Central memory CD8-positive, alpha-beta T cell (primary cell): ENCODE data around the gene RPE65.
"Not testable (repeated sequence)": the region's sequence is repeated elsewhere in the genome, so short reads cannot be mapped to it uniquely, and the experiment has no call there.

Experiments used
- ATAC-seq: fragments of 150-1000 bp; cut with Tn5 transposase; replicated peaks from 2 replicates; pipeline ENCODE4 v1.10.0; 2022; ENCODE audit warnings: mild to moderate bottlenecking, moderate FRiP score, moderate number of reproducible peaks; ENCODE audit not compliant: poor library complexity, severe bottlenecking; ENCODE audit errors: extremely low read depth
- DNase-seq, 2 donors: peaks; one replicate each; pipeline ENCODE4 v3.0.0; 2021; ENCODE audit warnings: low spot score in 2 of 2
- H3K27ac Mint-ChIP-seq: one replicate; pipeline ENCODE4 v1.8.0; 2022; ENCODE audit warnings: low read depth, mild to moderate bottlenecking, moderate library complexity, mixed read lengths
- H3K27me3 Mint-ChIP-seq: one replicate; pipeline ENCODE4 v1.8.0; 2022; ENCODE audit warnings: mixed read lengths
- H3K36me3 Mint-ChIP-seq: one replicate; pipeline ENCODE4 v1.8.0; 2022; ENCODE audit warnings: mild to moderate bottlenecking, moderate library complexity, mixed read lengths; ENCODE audit not compliant: insufficient read depth
- H3K4me1 Mint-ChIP-seq: one replicate; pipeline ENCODE4 v1.8.0; 2022; ENCODE audit warnings: mixed read lengths
- H3K4me3 Mint-ChIP-seq: one replicate; pipeline ENCODE4 v1.8.0; 2022; ENCODE audit warnings: mild to moderate bottlenecking, moderate library complexity, mixed read lengths
- H3K9me3 Mint-ChIP-seq: one replicate; pipeline ENCODE4 v1.8.0; 2022; ENCODE audit warnings: mixed read lengths

The RPE65 gene

GRCh38 chr1:68478662-68479061, 28.9 kb upstream of the RPE65 start:
- Mint-ChIP-seq H3K4me1 (peaks cover 7% of the 10 kb centered on the region), H3K9me3 (no peaks in the 10 kb centered on the region), H3K36me3 (no peaks in the 10 kb centered on the region), H3K27ac (no peak overlapping the region), H3K27me3 (no peaks in the 10 kb centered on the region), H3K4me3 (no peak overlapping the region)
- no peak for ATAC-seq
- DNase-seq, result no peak

GRCh38 chr1:68476626-68477025, 26.9 kb upstream of the RPE65 start:
- H3K4me3 Mint-ChIP-seq, H3K4me1 Mint-ChIP-seq, H3K27ac Mint-ChIP-seq, H3K9me3 Mint-ChIP-seq, H3K27me3 Mint-ChIP-seq, ATAC-seq, DNase-seq, H3K36me3 Mint-ChIP-seq: not testable (repeated sequence)

DNA sequence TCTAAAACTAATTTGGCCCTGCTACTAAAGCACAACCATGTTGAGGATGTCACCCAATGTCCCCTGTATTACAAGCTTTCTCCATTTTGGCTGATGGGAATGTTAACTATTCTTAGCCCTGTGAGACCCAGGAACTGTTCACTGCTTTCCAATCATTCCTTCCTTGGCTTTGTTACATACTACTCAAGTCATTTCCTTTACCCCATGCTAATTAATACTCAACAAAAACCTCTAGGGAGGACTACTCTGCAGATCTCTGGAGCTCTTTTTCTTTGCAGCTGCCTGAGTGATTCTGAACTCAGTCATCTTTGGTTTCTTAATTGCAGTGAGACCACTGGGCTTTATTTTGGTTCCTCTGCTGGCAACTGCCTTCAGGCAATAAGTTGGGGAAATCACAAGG, 23.3 kb upstream of the RPE65 start:
- Mint-ChIP-seq H3K27me3 (no peaks in the 10 kb centered on the region), H3K36me3 (peaks cover 1% of the 10 kb centered on the region), H3K27ac (no peak overlapping the region), H3K4me3 (no peak overlapping the region), H3K4me1 (no peaks in the 10 kb centered on the region), H3K9me3 (no peaks in the 10 kb centered on the region)
- ATAC-seq (no peak), DNase-seq (no peak)

DNA sequence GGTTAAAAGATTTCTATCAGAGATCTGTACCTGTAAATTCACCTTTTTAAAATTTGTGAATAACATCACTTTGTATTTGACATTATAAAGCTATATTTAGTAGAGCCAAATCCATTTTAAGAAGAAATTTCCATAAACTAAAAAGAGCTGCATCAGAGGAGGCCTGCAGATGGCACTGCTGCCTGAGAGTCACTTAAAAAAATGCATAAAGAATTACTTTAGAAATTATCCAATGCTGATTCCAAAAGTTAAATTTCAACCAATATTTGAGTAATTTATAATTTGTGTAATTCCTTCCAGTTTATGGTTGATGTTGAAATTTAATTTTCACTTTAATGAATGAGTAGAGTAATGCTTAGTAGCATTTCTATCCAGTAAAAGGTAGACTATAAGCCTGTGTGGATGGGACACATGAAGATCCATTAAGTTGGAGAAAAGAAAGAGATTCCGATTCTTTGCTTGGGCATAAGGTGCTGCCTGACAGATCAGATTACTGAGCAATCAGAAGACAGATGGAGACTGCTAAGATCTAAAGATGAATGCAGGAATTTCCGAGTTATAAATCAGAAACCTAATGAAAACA, 20.7 kb upstream of the RPE65 start:
- Mint-ChIP-seq H3K4me3 (no peak overlapping the region), H3K36me3 (peaks cover 1% of the 10 kb centered on the region), H3K9me3 (no peaks in the 10 kb centered on the region), H3K27me3 (peaks cover under 1% of the 10 kb centered on the region), H3K4me1 (no peaks in the 10 kb centered on the region), H3K27ac (no peak overlapping the region)
- no peak for ATAC-seq
- no peak for DNase-seq

GRCh38 chr1:68464891-68465290, 15.1 kb upstream of the RPE65 start:
- ATAC-seq (no peak), DNase-seq (no peak)
- Mint-ChIP-seq H3K4me1 (no peaks in the 10 kb centered on the region), H3K9me3 (peaks cover 10% of the 10 kb centered on the region), H3K27ac (no peak overlapping the region), H3K4me3 (no peak overlapping the region), H3K36me3 (peaks cover 1% of the 10 kb centered on the region), H3K27me3 (peaks cover 14% of the 10 kb centered on the region)

- no peak for ATAC-seq
Observed at GRCh38 chr1:68460935-68461334, 11.2 kb upstream of the RPE65 start.

GRCh38 chr1:68459796-68460195, 10.0 kb upstream of the RPE65 start:
- H3K9me3 Mint-ChIP-seq, result peaks cover 5% of the 10 kb centered on the region
- H3K4me1 Mint-ChIP-seq, result no peaks in the 10 kb centered on the region
- peaks cover 6% of the 10 kb centered on the region for H3K27me3 Mint-ChIP-seq
- ATAC-seq, result no peak
- no peak overlapping the region for H3K27ac Mint-ChIP-seq
- no peak for DNase-seq
- no peak overlapping the region for H3K4me3 Mint-ChIP-seq
- H3K36me3 Mint-ChIP-seq, result no peaks in the 10 kb centered on the region

More at GRCh38 chr1:68460935-68461334, 11.2 kb upstream of the RPE65 start:
- peaks cover 10% of the 10 kb centered on the region for H3K9me3 Mint-ChIP-seq
- no peaks in the 10 kb centered on the region for H3K36me3 Mint-ChIP-seq
- DNase-seq, result no peak
- H3K27ac Mint-ChIP-seq, result no peak overlapping the region
- peaks cover 14% of the 10 kb centered on the region for H3K27me3 Mint-ChIP-seq
- H3K4me3 Mint-ChIP-seq, result no peak overlapping the region
- H3K4me1 Mint-ChIP-seq, result no peaks in the 10 kb centered on the region

GRCh38 chr1:68459091-68459490, 9.3 kb upstream of the RPE65 start:
- H3K4me3 Mint-ChIP-seq, result no peak overlapping the region
- DNase-seq (no peak), ATAC-seq (no peak)
- H3K27me3 Mint-ChIP-seq, result no peaks in the 10 kb centered on the region
- H3K36me3 Mint-ChIP-seq, result no peaks in the 10 kb centered on the region
- H3K9me3 Mint-ChIP-seq, result no peaks in the 10 kb centered on the region
- no peaks in the 10 kb centered on the region for H3K4me1 Mint-ChIP-seq
- no peak overlapping the region for H3K27ac Mint-ChIP-seq

DNA sequence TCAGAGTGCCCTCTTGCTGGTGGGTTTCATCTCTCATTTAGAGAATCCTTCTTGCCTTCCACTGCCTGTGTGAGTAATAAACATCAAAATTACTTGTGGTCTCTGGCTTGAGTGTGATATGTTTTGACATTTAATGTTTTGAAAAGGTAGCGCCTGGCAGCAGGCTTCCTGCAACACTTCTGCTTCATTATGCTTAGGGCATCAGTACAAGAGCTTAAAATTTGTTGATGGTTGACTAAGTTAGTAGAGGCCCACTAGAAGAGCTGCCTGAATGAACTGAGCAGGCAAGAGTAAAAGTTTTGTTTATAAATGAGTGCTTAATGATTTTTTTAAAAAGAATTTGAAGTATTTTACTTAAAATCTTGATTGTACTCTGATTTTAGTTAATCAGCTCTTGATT, 6.4 kb upstream of the RPE65 start:
- Mint-ChIP-seq H3K4me1 (no peaks in the 10 kb centered on the region), H3K27ac (no peak overlapping the region), H3K36me3 (no peaks in the 10 kb centered on the region), H3K4me3 (no peak overlapping the region), H3K9me3 (peaks cover 5% of the 10 kb centered on the region), H3K27me3 (peaks cover 7% of the 10 kb centered on the region)
- DNase-seq, result no peak
- ATAC-seq, result no peak

DNA sequence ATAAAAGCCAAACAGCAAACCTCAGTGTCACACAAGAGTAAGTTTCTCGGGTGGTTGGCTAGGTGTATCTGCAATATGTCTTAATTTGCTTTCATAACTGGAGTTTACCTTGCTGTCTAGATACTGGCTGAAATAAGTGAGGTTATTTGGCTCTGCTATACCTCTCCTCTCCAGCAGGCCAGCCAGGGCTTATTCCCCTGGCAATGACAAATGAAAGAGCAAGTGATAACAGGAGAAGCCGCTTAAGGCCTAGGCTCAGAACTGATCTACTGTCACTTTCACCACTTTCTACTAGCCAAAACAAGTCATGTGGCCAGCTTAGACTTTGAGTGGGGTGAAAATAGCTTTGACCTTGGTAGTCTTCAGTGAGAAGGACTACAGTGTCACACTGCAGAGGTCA, 4.8 kb upstream of the RPE65 start:
- Mint-ChIP-seq H3K27ac (no peak overlapping the region), H3K4me1 (no peaks in the 10 kb centered on the region), H3K27me3 (peaks cover 8% of the 10 kb centered on the region), H3K4me3 (no peak overlapping the region), H3K36me3 (no peaks in the 10 kb centered on the region), H3K9me3 (peaks cover 5% of the 10 kb centered on the region)
- ATAC-seq (no peak), DNase-seq (no peak)

GRCh38 chr1:68453060-68453670, 3.4 kb upstream of the RPE65 start:
- Mint-ChIP-seq H3K27ac (no peak overlapping the region), H3K36me3 (peaks cover 1% of the 10 kb centered on the region), H3K27me3 (peaks cover 14% of the 10 kb centered on the region), H3K4me3 (no peak overlapping the region), H3K9me3 (peaks cover 5% of the 10 kb centered on the region), H3K4me1 (no peaks in the 10 kb centered on the region)
- no peak for DNase-seq
- ATAC-seq, result no peak

DNA sequence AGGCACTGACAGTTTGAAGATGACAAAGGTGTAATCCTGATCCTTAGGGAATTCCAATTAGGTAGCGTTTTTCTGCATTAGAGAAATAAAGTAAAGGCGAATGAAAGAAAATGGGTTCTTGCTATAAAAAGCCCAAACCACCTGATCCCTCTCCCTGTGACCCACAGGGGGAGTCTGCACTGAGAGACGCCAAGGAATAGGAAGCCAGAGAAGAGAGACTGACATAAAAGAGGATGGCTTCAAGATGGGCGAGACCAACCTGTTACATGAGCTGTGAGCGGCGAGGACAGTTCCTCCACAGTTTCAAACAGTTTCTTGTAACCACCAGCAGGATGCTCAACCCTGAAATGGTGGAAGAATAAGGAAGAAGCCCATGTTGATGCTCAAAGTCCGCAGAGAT, 1.4 kb downstream of the RPE65 start:
- H3K27me3 Mint-ChIP-seq, result peaks cover 24% of the 10 kb centered on the region
- no peak overlapping the region for H3K27ac Mint-ChIP-seq
- peaks cover 1% of the 10 kb centered on the region for H3K36me3 Mint-ChIP-seq
- no peaks in the 10 kb centered on the region for H3K4me1 Mint-ChIP-seq
- peaks cover 5% of the 10 kb centered on the region for H3K9me3 Mint-ChIP-seq
- ATAC-seq, result no peak
- H3K4me3 Mint-ChIP-seq, result no peak overlapping the region
- DNase-seq, result no peak

- Mint-ChIP-seq H3K27me3 (peaks cover 20% of the 10 kb centered on the region), H3K27ac (no peak overlapping the region), H3K4me1 (no peaks in the 10 kb centered on the region), H3K4me3 (no peak overlapping the region), H3K36me3 (peaks cover 1% of the 10 kb centered on the region), H3K9me3 (no peaks in the 10 kb centered on the region)
- no peak for ATAC-seq
- no peak for DNase-seq
Observed at GRCh38 chr1:68445709-68446108, 4.0 kb downstream of the RPE65 start.
